Ramos (cell line): Measurements from ENCODE around the gene SNPH.

Source experiments
- in situ Hi-C: fragments of 300-500 bp; cut with MboI; formaldehyde crosslinking; loops from one replicate; pipeline ENCODE4 v1.14.3; 2022; ENCODE audit warnings: low sequenced_read_pairs; ENCODE audit not compliant: unreplicated experiment

SNPH gene

GRCh38 chr20:1320902-1321653, 55.0 kb downstream of the SNPH start:
- in situ Hi-C loops: no loop called here

GRCh38 chr20:1321654-1321939, 55.5 kb downstream of the SNPH start:
- in situ Hi-C loops: no loop called here

- in situ Hi-C loops: no loop called here
Observed at GRCh38 chr20:1322511-1323245, 56.6 kb downstream of the SNPH start.

GRCh38 chr20:1323256-1323655, 57.2 kb downstream of the SNPH start:
- in situ Hi-C loops: no loop called here

- in situ Hi-C loops: no loop called here
Observed at GRCh38 chr20:1323830-1324597, 57.9 kb downstream of the SNPH start.

- in situ Hi-C loops: no loop called here
Observed at GRCh38 chr20:1324598-1325172, 58.6 kb downstream of the SNPH start.

GRCh38 chr20:1325173-1326030, 59.3 kb downstream of the SNPH start:
- in situ Hi-C loops: no loop called here

GRCh38 chr20:1326031-1326930, 60.2 kb downstream of the SNPH start:
- in situ Hi-C loops: no loop called here

GRCh38 chr20:1327241-1327653, 61.2 kb downstream of the SNPH start:
- in situ Hi-C loops: no loop called here

GRCh38 chr20:1327827-1328679, 62.0 kb downstream of the SNPH start:
- in situ Hi-C loops: no loop called here

GRCh38 chr20:1328680-1329330, 62.7 kb downstream of the SNPH start, which contains the start of gene SDCBP2:
TSS of gene SDCBP2 (minus strand) at chr20:1329139. CDS start at chr20:1320416, 8,723 bp downstream.
- in situ Hi-C loops: no loop called here

GRCh38 chr20:1330075-1330830, 64.2 kb downstream of the SNPH start:
- in situ Hi-C loops: no loop called here

- in situ Hi-C loops: no loop called here
Observed at GRCh38 chr20:1331101-1331500, 65.0 kb downstream of the SNPH start.

- in situ Hi-C loops: no loop called here
Observed at GRCh38 chr20:1331801-1332453, 65.8 kb downstream of the SNPH start.

GRCh38 chr20:1332749-1333300, 66.7 kb downstream of the SNPH start:
- in situ Hi-C loops: no loop called here
